DND-41 (cell line): ENCODE results near the gene ORC5.

Experiments used
- ATAC-seq: fragments of 200-7000 bp; cut with Tn5 transposase; 3 replicates; pipeline ENCODE4 v1.9.1; 2021; ENCODE audit warnings: low read depth; ENCODE audit not compliant: insufficient read depth
- DNase-seq: peaks from one replicate; pipeline ENCODE4 v3.0.0-alpha.2; 2020
- H2AFZ ChIP-seq: 2 replicates; pipeline ENCODE4 v1.6.0; 2012; ENCODE audit warnings: low read depth, low read length
- H3K27ac ChIP-seq: 2 replicates; pipeline ENCODE4 v1.5.1; 2012; ENCODE audit warnings: low read length, inconsistent platforms
- H3K27me3 ChIP-seq: fragments of 200-600 bp; sonication (generic); 2 replicates; pipeline ENCODE4 v1.6.0; 2012; ENCODE audit warnings: low read length, mild to moderate bottlenecking, inconsistent platforms; ENCODE audit not compliant: insufficient read depth, poor library complexity
- H3K36me3 ChIP-seq: 2 replicates; pipeline ENCODE4 v1.5.1; 2012; ENCODE audit warnings: low read length, inconsistent platforms; ENCODE audit not compliant: insufficient read depth
- H3K4me1 ChIP-seq: 2 replicates; pipeline ENCODE4 v1.5.1; 2012; ENCODE audit warnings: mild to moderate bottlenecking, low read length; ENCODE audit not compliant: insufficient read depth
- H3K4me2 ChIP-seq: 2 replicates; pipeline ENCODE4 v1.6.0; 2012; ENCODE audit warnings: mild to moderate bottlenecking, moderate library complexity, low read length, inconsistent platforms; ENCODE audit not compliant: insufficient read depth
- H3K4me3 ChIP-seq, 2 experiments: fragments of 200-600 bp in 1 of 2; shearing (Covaris generic) in 1 of 2; 2 replicates each; pipeline ENCODE4 v1.5.1; 2012 to 2016; ENCODE audit warnings: inconsistent platforms in 2 of 2, low read length in 2 of 2, mild to moderate bottlenecking in 2 of 2, low read depth in 1 of 2, moderate library complexity in 1 of 2
- H3K79me2 ChIP-seq: 2 replicates; pipeline ENCODE4 v1.6.0; 2012; ENCODE audit warnings: low read length, inconsistent platforms; ENCODE audit not compliant: insufficient read depth
- H3K9ac ChIP-seq: 2 replicates; pipeline ENCODE4 v1.6.0; 2012; ENCODE audit warnings: low read depth, mild to moderate bottlenecking, inconsistent platforms, low read length, moderate library complexity
- H3K9me3 ChIP-seq: 2 replicates; pipeline ENCODE4 v1.5.1; 2012; ENCODE audit warnings: low read length, moderate library complexity, mild to moderate bottlenecking, inconsistent platforms; ENCODE audit not compliant: insufficient read depth, severe bottlenecking
- H4K20me1 ChIP-seq: 2 replicates; pipeline ENCODE4 v1.6.0; 2012; ENCODE audit warnings: low read length; ENCODE audit not compliant: insufficient read depth
- CTCF ChIP-seq: IDR thresholded peaks from 2 replicates; pipeline ENCODE4 v1.5.1; 2012; ENCODE audit warnings: borderline replicate concordance, low read length, moderate library complexity, mild to moderate bottlenecking; ENCODE audit not compliant: poor library complexity, severe bottlenecking; ENCODE audit errors: extremely low read depth
- EZH2 ChIP-seq: IDR thresholded peaks from 3 replicates; pipeline ENCODE4 v1.6.1; 2012; ENCODE audit warnings: borderline replicate concordance, low read depth, mild to moderate bottlenecking, moderate library complexity, low read length, inconsistent platforms; ENCODE audit not compliant: severe bottlenecking

ORC5 gene

GRCh38 chr7:104137971-104138370 lies 69.8 kb downstream of the ORC5 start:
- H3K9ac ChIP-seq = no peak overlapping the region
- no peaks in the 10 kb centered on the region for H3K4me1 ChIP-seq
- no peak overlapping the region for H3K4me3 ChIP-seq
- ATAC-seq (no peak), DNase-seq (no peak)
- no peak overlapping the region for H3K27ac ChIP-seq
- TF ChIP-seq CTCF (no peak), EZH2 (no peak)
- H3K79me2 ChIP-seq = no peaks in the 10 kb centered on the region
- H3K27me3 ChIP-seq = no peaks in the 10 kb centered on the region
- no peaks in the 10 kb centered on the region for H4K20me1 ChIP-seq
- peaks cover 29% of the 10 kb centered on the region; the same call in 1 of the 2 replicates for H3K36me3 ChIP-seq
- no peaks in the 10 kb centered on the region for H3K9me3 ChIP-seq
- H2AFZ ChIP-seq = no peak overlapping the region
- no peak overlapping the region for H3K4me2 ChIP-seq

- Histone ChIP-seq H3K4me3 (no peak overlapping the region), H3K36me3 (peaks cover 30% of the 10 kb centered on the region; the same call in 1 of the 2 replicates), H3K4me2 (no peak overlapping the region), H3K4me1 (no peaks in the 10 kb centered on the region), H3K79me2 (no peaks in the 10 kb centered on the region), H2AFZ (no peak overlapping the region), H3K27ac (no peak overlapping the region), H3K9ac (no peak overlapping the region), H3K27me3 (no peaks in the 10 kb centered on the region), H4K20me1 (no peaks in the 10 kb centered on the region), H3K9me3 (no peaks in the 10 kb centered on the region)
- DNase-seq (no peak), ATAC-seq (no peak)
- TF ChIP-seq EZH2 (no peak), CTCF (no peak)
These were observed 70.3 kb downstream of the ORC5 start for GRCh38 chr7:104137511-104137910.

- H2AFZ ChIP-seq = no peak overlapping the region
- H3K9me3 ChIP-seq = no peaks in the 10 kb centered on the region
- no peaks in the 10 kb centered on the region for H4K20me1 ChIP-seq
- H3K4me1 ChIP-seq = no peaks in the 10 kb centered on the region
- H3K27me3 ChIP-seq = no peaks in the 10 kb centered on the region
- H3K4me3 ChIP-seq = no peak overlapping the region
- no peak overlapping the region for H3K27ac ChIP-seq
- DNase-seq = no peak
- H3K36me3 ChIP-seq = peaks cover 35% of the 10 kb centered on the region; the same call in 1 of the 2 replicates
- H3K4me2 ChIP-seq = no peak overlapping the region
- no peak for TF ChIP-seq EZH2
- no peak for TF ChIP-seq CTCF
- no peak for ATAC-seq
- H3K79me2 ChIP-seq = no peaks in the 10 kb centered on the region
- no peak overlapping the region for H3K9ac ChIP-seq
These were observed 70.8 kb downstream of the ORC5 start for GRCh38 chr7:104136981-104137380.

- no peaks in the 10 kb centered on the region for H3K9me3 ChIP-seq
- peaks cover 38% of the 10 kb centered on the region; the same call in 1 of the 2 replicates for H3K36me3 ChIP-seq
- no peaks in the 10 kb centered on the region for H3K79me2 ChIP-seq
- no peaks in the 10 kb centered on the region for H3K27me3 ChIP-seq
- no peak overlapping the region for H3K27ac ChIP-seq
- H3K9ac ChIP-seq = no peak overlapping the region
- no peak overlapping the region for H2AFZ ChIP-seq
- no peak for ATAC-seq
- H3K4me3 ChIP-seq = no peak overlapping the region
- TF ChIP-seq EZH2 = no peak
- TF ChIP-seq CTCF = no peak
- H3K4me2 ChIP-seq = no peak overlapping the region
- H3K4me1 ChIP-seq = no peaks in the 10 kb centered on the region
- no peaks in the 10 kb centered on the region for H4K20me1 ChIP-seq
- DNase-seq = no peak
These were observed 71.3 kb downstream of the ORC5 start for GRCh38 chr7:104136561-104136960.
